Panc1 (cell line): ENCODE results near the gene PTBP3. TPM values are rescaled to one million over a fixed set of nuclear protein-coding genes. Genes with fewer than 3 reads are reported as not detected.

ENCODE experiments used
- ATAC-seq: fragments of 200-7000 bp; cut with Tn5 transposase; 2 replicates; pipeline ENCODE4 v1.9.1; 2020; ENCODE audit warnings: mild to moderate bottlenecking, moderate library complexity
- BruUV-seq: library from RNA; stranded (reverse); fragments of 400-500 nt; replicated peaks from 2 replicates; lab custom pipeline; 2021; lab: Mats Ljungman, UMichigan
- CTCF ChIA-PET: fragments of 300-600 bp; sonication (Branson Sonifier 250); formaldehyde crosslinking; loops from one replicate; lab custom pipeline; 2022; ENCODE audit warnings: antibody characterized with exemption; lab: Charles Lee
- POLR2A ChIA-PET: fragments of 300-600 bp; sonication (Branson Sonifier 250); formaldehyde crosslinking; loops from one replicate; lab custom pipeline; 2022; ENCODE audit warnings: antibody characterized with exemption; lab: Charles Lee
- DNase-seq: peaks from one replicate; pipeline ENCODE4 v3.0.0-alpha.2; 2010; ENCODE audit warnings: low read depth, low spot score
- H3K27ac ChIP-seq: 2 replicates; pipeline ENCODE4 v1.5.1; 2011; ENCODE audit warnings: mild to moderate bottlenecking, low read length, inconsistent platforms
- H3K27me3 ChIP-seq: fragments of 200-500 bp; sonication (Bioruptor generic); 2 replicates; pipeline ENCODE4 v1.6.0; 2014; ENCODE audit warnings: low read length, inconsistent platforms; ENCODE audit not compliant: control insufficient read depth, insufficient read depth
- H3K36me3 ChIP-seq: fragments of 200-500 bp; sonication (Bioruptor generic); 2 replicates; pipeline ENCODE4 v1.5.1; 2014; ENCODE audit warnings: inconsistent platforms, mild to moderate bottlenecking, low read length, moderate library complexity; ENCODE audit not compliant: control insufficient read depth, insufficient read depth
- H3K4me1 ChIP-seq: 2 replicates; pipeline ENCODE4 v1.5.1; 2011; ENCODE audit warnings: inconsistent platforms, mild to moderate bottlenecking, low read length, moderate library complexity; ENCODE audit not compliant: control insufficient read depth, insufficient read depth
- H3K4me3 ChIP-seq, 2 experiments: 2 replicates each; pipeline ENCODE4 v1.5.1; 2011 to 2012; ENCODE audit warnings: low read depth in 2 of 2, low read length in 2 of 2, mild to moderate bottlenecking in 2 of 2, inconsistent platforms in 1 of 2, moderate library complexity in 1 of 2
- H3K9me3 ChIP-seq: fragments of 200-500 bp; sonication (Bioruptor generic); 2 replicates; pipeline ENCODE4 v1.5.1; 2014; ENCODE audit warnings: low read depth, mild to moderate bottlenecking, inconsistent platforms, low read length, moderate library complexity; ENCODE audit not compliant: control insufficient read depth, insufficient read depth
- POLR2AphosphoS5 ChIP-seq: IDR thresholded peaks from 2 replicates; pipeline ENCODE4 v1.6.1; 2012; ENCODE audit warnings: mild to moderate bottlenecking, low read depth, low read length, moderate library complexity
- SIN3A ChIP-seq: IDR thresholded peaks from 2 replicates; pipeline ENCODE4 v1.6.1; 2012; ENCODE audit warnings: low read depth, mild to moderate bottlenecking, low read length, moderate library complexity, borderline replicate concordance; ENCODE audit not compliant: insufficient read depth
- TCF7L2 ChIP-seq: IDR thresholded peaks from 2 replicates; pipeline ENCODE4 v1.6.1; 2011; ENCODE audit warnings: mild to moderate bottlenecking, low read depth, low read length, inconsistent platforms
- in situ Hi-C: cut with HindIII; loops from 2 replicates; pipeline ENCODE4 v1.10.0; 2016; ENCODE audit warnings: low sequenced_read_pairs, low pct_unique_long_range_greater_than_20kb
- intact Hi-C: fragments of 100-400 bp; cut with micrococcal nuclease; formaldehyde crosslinking; loops from one replicate; pipeline ENCODE4 v1.10.0; 2022; ENCODE audit not compliant: unreplicated experiment
- total RNA-seq: library from RNA; stranded (reverse); gene quantifications from one replicate; pipeline ENCODE4 v1.2.1, GENCODE V29; 2021; ENCODE audit not compliant: unreplicated experiment
- TF ChIP-seq, protein P1 (sequence below): fragments of 450-650 bp; IDR thresholded peaks from 2 replicates; pipeline ENCODE4 v1.5.1; 2017; ENCODE audit warnings: mild to moderate bottlenecking
- TF ChIP-seq, protein P2 (sequence below), 2 experiments: IDR thresholded peaks; 2 replicates each; pipeline ENCODE4 v1.6.1; 2011 to 2012; ENCODE audit warnings: low read depth in 2 of 2, control low read depth in 1 of 2, low read length in 1 of 2, mild to moderate bottlenecking in 1 of 2, moderate library complexity in 1 of 2; ENCODE audit not compliant: insufficient read depth in 1 of 2

Gene PTBP3
- total RNA-seq, 1 experiment from 2014 or later = 82.5 TPM

DNA sequence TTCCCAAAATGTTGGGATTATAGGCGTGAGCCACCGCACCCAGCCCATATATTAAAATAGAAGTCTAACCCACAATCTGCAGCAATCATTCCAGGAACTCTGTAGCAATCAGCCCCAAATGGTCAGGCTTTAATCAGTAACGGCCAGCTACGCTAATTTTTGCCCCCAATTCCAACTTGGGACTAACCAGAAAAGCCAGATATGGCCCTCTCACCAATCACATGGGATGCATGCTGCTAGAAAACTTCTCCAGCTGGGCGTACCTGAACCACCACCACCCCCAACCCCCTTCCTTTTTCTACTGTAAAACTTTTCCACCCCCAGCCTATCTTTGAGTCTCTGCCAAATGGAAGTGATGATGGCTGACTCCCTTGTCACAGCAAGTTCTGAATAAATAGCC, 162.5 kb downstream of the PTBP3 start:
- no TSS peak for BruUV-seq
- Histone ChIP-seq H3K4me3 (no peak overlapping the region), H3K27me3 (no peaks in the 10 kb centered on the region), H3K27ac (no peak overlapping the region), H3K9me3 (no peaks in the 10 kb centered on the region), H3K4me1 (peaks cover 19% of the 10 kb centered on the region), H3K36me3 (no peaks in the 10 kb centered on the region)
- ATAC-seq = no peak
- no peak for DNase-seq
- ChIA-PET POLR2A (no interaction called here), CTCF (no interaction called here)
- in situ Hi-C loops (no loop called here), intact Hi-C loops (no loop called here)
- TF ChIP-seq POLR2AphosphoS5 = no peak
- TF ChIP-seq, protein P1, sequence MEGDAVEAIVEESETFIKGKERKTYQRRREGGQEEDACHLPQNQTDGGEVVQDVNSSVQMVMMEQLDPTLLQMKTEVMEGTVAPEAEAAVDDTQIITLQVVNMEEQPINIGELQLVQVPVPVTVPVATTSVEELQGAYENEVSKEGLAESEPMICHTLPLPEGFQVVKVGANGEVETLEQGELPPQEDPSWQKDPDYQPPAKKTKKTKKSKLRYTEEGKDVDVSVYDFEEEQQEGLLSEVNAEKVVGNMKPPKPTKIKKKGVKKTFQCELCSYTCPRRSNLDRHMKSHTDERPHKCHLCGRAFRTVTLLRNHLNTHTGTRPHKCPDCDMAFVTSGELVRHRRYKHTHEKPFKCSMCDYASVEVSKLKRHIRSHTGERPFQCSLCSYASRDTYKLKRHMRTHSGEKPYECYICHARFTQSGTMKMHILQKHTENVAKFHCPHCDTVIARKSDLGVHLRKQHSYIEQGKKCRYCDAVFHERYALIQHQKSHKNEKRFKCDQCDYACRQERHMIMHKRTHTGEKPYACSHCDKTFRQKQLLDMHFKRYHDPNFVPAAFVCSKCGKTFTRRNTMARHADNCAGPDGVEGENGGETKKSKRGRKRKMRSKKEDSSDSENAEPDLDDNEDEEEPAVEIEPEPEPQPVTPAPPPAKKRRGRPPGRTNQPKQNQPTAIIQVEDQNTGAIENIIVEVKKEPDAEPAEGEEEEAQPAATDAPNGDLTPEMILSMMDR = no peak
- TF ChIP-seq, protein P2, sequence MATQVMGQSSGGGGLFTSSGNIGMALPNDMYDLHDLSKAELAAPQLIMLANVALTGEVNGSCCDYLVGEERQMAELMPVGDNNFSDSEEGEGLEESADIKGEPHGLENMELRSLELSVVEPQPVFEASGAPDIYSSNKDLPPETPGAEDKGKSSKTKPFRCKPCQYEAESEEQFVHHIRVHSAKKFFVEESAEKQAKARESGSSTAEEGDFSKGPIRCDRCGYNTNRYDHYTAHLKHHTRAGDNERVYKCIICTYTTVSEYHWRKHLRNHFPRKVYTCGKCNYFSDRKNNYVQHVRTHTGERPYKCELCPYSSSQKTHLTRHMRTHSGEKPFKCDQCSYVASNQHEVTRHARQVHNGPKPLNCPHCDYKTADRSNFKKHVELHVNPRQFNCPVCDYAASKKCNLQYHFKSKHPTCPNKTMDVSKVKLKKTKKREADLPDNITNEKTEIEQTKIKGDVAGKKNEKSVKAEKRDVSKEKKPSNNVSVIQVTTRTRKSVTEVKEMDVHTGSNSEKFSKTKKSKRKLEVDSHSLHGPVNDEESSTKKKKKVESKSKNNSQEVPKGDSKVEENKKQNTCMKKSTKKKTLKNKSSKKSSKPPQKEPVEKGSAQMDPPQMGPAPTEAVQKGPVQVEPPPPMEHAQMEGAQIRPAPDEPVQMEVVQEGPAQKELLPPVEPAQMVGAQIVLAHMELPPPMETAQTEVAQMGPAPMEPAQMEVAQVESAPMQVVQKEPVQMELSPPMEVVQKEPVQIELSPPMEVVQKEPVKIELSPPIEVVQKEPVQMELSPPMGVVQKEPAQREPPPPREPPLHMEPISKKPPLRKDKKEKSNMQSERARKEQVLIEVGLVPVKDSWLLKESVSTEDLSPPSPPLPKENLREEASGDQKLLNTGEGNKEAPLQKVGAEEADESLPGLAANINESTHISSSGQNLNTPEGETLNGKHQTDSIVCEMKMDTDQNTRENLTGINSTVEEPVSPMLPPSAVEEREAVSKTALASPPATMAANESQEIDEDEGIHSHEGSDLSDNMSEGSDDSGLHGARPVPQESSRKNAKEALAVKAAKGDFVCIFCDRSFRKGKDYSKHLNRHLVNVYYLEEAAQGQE (IDR thresholded peaks at IDR 0.05; ENCODE audit: insufficient read depth in 1 of 2, low read depth in 2 of 2, low read length in 1 of 2) = no peak
- TF ChIP-seq TCF7L2 = no peak
- no peak for TF ChIP-seq SIN3A

DNA sequence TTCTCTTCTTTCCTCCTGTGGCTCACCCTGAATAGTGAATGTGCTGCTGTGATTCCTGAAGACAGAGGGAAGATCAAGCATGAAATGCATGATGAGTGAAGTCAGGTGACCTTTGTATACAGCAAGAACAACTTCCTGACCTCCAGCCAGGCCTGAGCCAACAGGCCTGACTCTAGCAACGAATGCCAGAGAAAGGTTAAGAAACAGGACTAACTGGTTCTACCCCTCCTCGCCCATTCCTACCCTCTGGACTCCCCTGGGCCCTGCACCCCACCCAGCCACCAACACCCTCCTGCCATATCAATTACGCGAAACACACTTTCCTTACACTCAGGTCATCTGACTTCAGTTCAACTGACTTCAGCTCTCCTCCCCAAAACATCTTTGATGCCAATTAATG, 163.2 kb downstream of the PTBP3 start:
- Histone ChIP-seq H3K4me3 (no peak overlapping the region), H3K27me3 (no peaks in the 10 kb centered on the region), H3K36me3 (no peaks in the 10 kb centered on the region), H3K27ac (no peak overlapping the region), H3K4me1 (peaks cover 17% of the 10 kb centered on the region), H3K9me3 (no peaks in the 10 kb centered on the region)
- POLR2A ChIA-PET = no interaction called here
- BruUV-seq = no TSS peak
- no peak for TF ChIP-seq POLR2AphosphoS5
- TF ChIP-seq, protein P2 (IDR thresholded peaks at IDR 0.05; ENCODE audit: insufficient read depth in 1 of 2, low read depth in 2 of 2, low read length in 1 of 2) = no peak
- TF ChIP-seq TCF7L2 = no peak
- TF ChIP-seq SIN3A = no peak
- TF ChIP-seq, protein P1 = no peak
- ATAC-seq (no peak), DNase-seq (no peak)
- CTCF ChIA-PET = no interaction called here
- intact Hi-C loops (no loop called here), in situ Hi-C loops (no loop called here)
